Aorta (tissue), 5 donors: Measurements from ENCODE around the gene MITF. TPM values are rescaled to one million over a fixed set of nuclear protein-coding genes. Genes with fewer than 3 reads are reported as not detected.

Experiments
- ATAC-seq: fragments of 200-7000 bp; cut with Tn5 transposase; one replicate; pipeline ENCODE4 v1.9.1; 2022; ENCODE audit warnings: moderate library complexity; ENCODE audit not compliant: low FRiP score
- DNase-seq, 2 donors: peaks; one replicate each; pipeline ENCODE4 v3.0.0-alpha.2; 2020
- H3K27ac ChIP-seq, 2 donors: one replicate each; pipeline ENCODE4 v1.5.1; 2013; ENCODE audit warnings: low read length in 2 of 2, mild to moderate bottlenecking in 2 of 2, moderate library complexity in 2 of 2, control low read depth in 1 of 2, inconsistent platforms in 1 of 2, low read depth in 1 of 2
- H3K27me3 ChIP-seq, 2 donors: one replicate each; pipeline ENCODE4 v1.6.1; 2013; ENCODE audit warnings: control low read depth in 1 of 2, low read length in 1 of 2, mild to moderate bottlenecking in 1 of 2, moderate library complexity in 1 of 2; ENCODE audit not compliant: insufficient read depth in 2 of 2, control insufficient read depth in 1 of 2
- H3K36me3 ChIP-seq, 2 donors: one replicate each; pipeline ENCODE4 v1.6.1; 2013; ENCODE audit warnings: control low read depth in 1 of 2, low read length in 1 of 2, mild to moderate bottlenecking in 1 of 2; ENCODE audit not compliant: insufficient read depth in 2 of 2, control insufficient read depth in 1 of 2
- H3K4me1 ChIP-seq, 2 donors: one replicate each; pipeline ENCODE4 v1.6.1; 2013; ENCODE audit warnings: low read length in 2 of 2, control low read depth in 1 of 2, mild to moderate bottlenecking in 1 of 2, moderate library complexity in 1 of 2; ENCODE audit not compliant: insufficient read depth in 2 of 2, control insufficient read depth in 1 of 2
- H3K4me3 ChIP-seq, 2 donors: one replicate each; pipeline ENCODE4 v1.5.1; 2013; ENCODE audit warnings: low read length in 2 of 2, control low read depth in 1 of 2, mild to moderate bottlenecking in 1 of 2
- H3K9me3 ChIP-seq: one replicate; pipeline ENCODE4 v1.6.1; 2013; ENCODE audit warnings: mild to moderate bottlenecking, low read length; ENCODE audit not compliant: control insufficient read depth
- WGBS, 2 donors: extraction: QIAGEN DNeasy Blood & Tissue Kit; methylation state at CpG; one replicate each; pipeline ENCODE4 v1.1.7; 2013; 5-methylcytosine and 5-hydroxymethylcytosine counted together
- intact Hi-C, 2 donors: fragments of 100-400 bp; cut with DNase I; formaldehyde crosslinking; loops; one replicate each; pipeline versions ENCODE4 v1.14.2 to v1.15.0; 2022
- polyA plus RNA-seq, 2 donors: library from polyadenylated mRNA; stranded (reverse); fragments of 200-250 nt; gene quantifications; one replicate each; pipeline ENCODE4 v1.2.3, GENCODE V29; 2013
- total RNA-seq, 2 donors: library from RNA; stranded (reverse); fragmentation: NEBNext Ultra II Directional; extraction: Animal tissue kit (Norgen Biotek cat#: 25700); gene quantifications; one replicate each; pipeline ENCODE4 v1.2.1, GENCODE V29; 2021
- donor health status: healthy with polysubstance abuse.
- donor health status: Bipolar disorder and iron deficiency.
- donor health status: DM: no; HTN: no; CAD: no.
- donor health status: DM: no; HTN: no; CAD: no.
- donor health status: DM: yes; HTN: yes; CAD: no.

The MITF gene
- total and polyA plus RNA-seq, 4 donors: 4.1 to 30.5 (median 17.4) TPM

- WGBS, 2 donors: 89 to 92% methylated on average over 2 of the region's 2 CpGs
- Histone ChIP-seq H3K27me3 (no peaks in the 10 kb centered on the region), H3K36me3 (no peaks in the 10 kb centered on the region), H3K27ac (no peak overlapping the region), H3K9me3 (no peaks in the 10 kb centered on the region), H3K4me3 (no peak overlapping the region), H3K4me1 (peaks cover 4 to 9% of the 10 kb centered on the region in 2 donors)
- ATAC-seq (no peak), DNase-seq (no peak)
- intact Hi-C loops: no loop called here
Measured at GRCh38 chr3:69761896-69762767, 22.9 kb downstream of the MITF start.

GRCh38 chr3:69762768-69763229 lies 23.5 kb downstream of the MITF start:
- Histone ChIP-seq H3K4me1 (peaks cover 4 to 9% of the 10 kb centered on the region in 2 donors), H3K27me3 (no peaks in the 10 kb centered on the region), H3K27ac (no peak overlapping the region), H3K9me3 (no peaks in the 10 kb centered on the region), H3K36me3 (no peaks in the 10 kb centered on the region), H3K4me3 (no peak overlapping the region)
- WGBS, 2 donors: 60 to 80% methylated on average over 1 of the region's 1 CpG
- ATAC-seq (no peak), DNase-seq (no peak)
- intact Hi-C loops: no loop called here

- H3K4me1 ChIP-seq: peaks cover 4 to 9% of the 10 kb centered on the region in 2 donors
- no peaks in the 10 kb centered on the region for H3K9me3 ChIP-seq
- no peaks in the 10 kb centered on the region for H3K36me3 ChIP-seq
- H3K27ac ChIP-seq: peak overlapping the region in 1 of 2 donors; percentile 51
- intact Hi-C loops: no loop called here
- H3K4me3 ChIP-seq: no peak overlapping the region
- no peaks in the 10 kb centered on the region for H3K27me3 ChIP-seq
- 82 to 89% methylated on average over 8 of the region's 8 CpGs for WGBS, 2 donors
- DNase-seq (no peak), ATAC-seq (no peak)
Measured at GRCh38 chr3:69763458-69763857, 24.2 kb downstream of the MITF start.

- DNase-seq (no peak), ATAC-seq (no peak)
- Histone ChIP-seq H3K9me3 (no peaks in the 10 kb centered on the region), H3K4me3 (no peak overlapping the region), H3K4me1 (peaks cover 4 to 9% of the 10 kb centered on the region in 2 donors), H3K36me3 (no peaks in the 10 kb centered on the region), H3K27me3 (no peaks in the 10 kb centered on the region), H3K27ac (no peak overlapping the region)
- WGBS, 2 donors: 78 to 90% methylated on average over 3 of the region's 3 CpGs
- intact Hi-C loops: no loop called here
Measured at GRCh38 chr3:69764121-69764741, 25.0 kb downstream of the MITF start.

GRCh38 chr3:69764861-69765260 lies 25.6 kb downstream of the MITF start:
- intact Hi-C loops: no loop called here
- no peak for ATAC-seq
- Histone ChIP-seq H3K9me3 (no peaks in the 10 kb centered on the region), H3K27me3 (no peaks in the 10 kb centered on the region), H3K4me3 (no peak overlapping the region), H3K4me1 (peaks cover 4 to 9% of the 10 kb centered on the region in 2 donors), H3K27ac (no peak overlapping the region), H3K36me3 (no peaks in the 10 kb centered on the region)
- no peak for DNase-seq
- WGBS, 2 donors: 88 to 91% methylated on average over 3 of the region's 3 CpGs

- no peaks in the 10 kb centered on the region for H3K36me3 ChIP-seq
- DNase-seq: no peak
- peaks cover 4 to 8% of the 10 kb centered on the region in 2 donors for H3K4me1 ChIP-seq
- WGBS, 2 donors: 77 to 94% methylated on average over 3 of the region's 3 CpGs
- H3K9me3 ChIP-seq: no peaks in the 10 kb centered on the region
- H3K4me3 ChIP-seq: no peak overlapping the region
- no peak overlapping the region for H3K27ac ChIP-seq
- no peak for ATAC-seq
- no peaks in the 10 kb centered on the region for H3K27me3 ChIP-seq
- intact Hi-C loops: no loop called here
Measured at GRCh38 chr3:69766638-69767037, 27.4 kb downstream of the MITF start.

- ATAC-seq (no peak), DNase-seq (peak in 1 of 2 donors; percentile 50)
- no peak overlapping the region for H3K27ac ChIP-seq
- intact Hi-C loops: no loop called here
- 90% methylated on average over 5 of the region's 5 CpGs for WGBS, 2 donors
- no peaks in the 10 kb centered on the region for H3K36me3 ChIP-seq
- H3K4me1 ChIP-seq: peaks cover 4 to 8% of the 10 kb centered on the region in 2 donors
- no peaks in the 10 kb centered on the region for H3K27me3 ChIP-seq
- no peaks in the 10 kb centered on the region for H3K9me3 ChIP-seq
- H3K4me3 ChIP-seq: no peak overlapping the region
Measured at GRCh38 chr3:69767571-69767970, 28.3 kb downstream of the MITF start.

GRCh38 chr3:69768438-69768837 lies 29.2 kb downstream of the MITF start:
- intact Hi-C loops: no loop called here
- ATAC-seq: no peak
- no peak overlapping the region for H3K27ac ChIP-seq
- 91 to 94% methylated on average over 2 of the region's 2 CpGs for WGBS, 2 donors
- no peaks in the 10 kb centered on the region for H3K9me3 ChIP-seq
- no peak for DNase-seq
- H3K4me3 ChIP-seq: no peak overlapping the region
- H3K27me3 ChIP-seq: no peaks in the 10 kb centered on the region
- H3K4me1 ChIP-seq: peaks cover 4 to 5% of the 10 kb centered on the region in 2 donors
- no peaks in the 10 kb centered on the region for H3K36me3 ChIP-seq

GRCh38 chr3:69770219-69770618 lies 31.0 kb downstream of the MITF start:
- no peak for ATAC-seq
- intact Hi-C loops: no loop called here
- H3K27ac ChIP-seq: no peak overlapping the region

More at GRCh38 chr3:69770219-69770618, 31.0 kb downstream of the MITF start:
- Histone ChIP-seq H3K9me3 (no peaks in the 10 kb centered on the region), H3K4me1 (peaks cover 7 to 9% of the 10 kb centered on the region in 2 donors), H3K4me3 (no peak overlapping the region), H3K27me3 (no peaks in the 10 kb centered on the region), H3K36me3 (no peaks in the 10 kb centered on the region)
- DNase-seq: no peak
